ENCODE data around the gene BMAL1.

DNA sequence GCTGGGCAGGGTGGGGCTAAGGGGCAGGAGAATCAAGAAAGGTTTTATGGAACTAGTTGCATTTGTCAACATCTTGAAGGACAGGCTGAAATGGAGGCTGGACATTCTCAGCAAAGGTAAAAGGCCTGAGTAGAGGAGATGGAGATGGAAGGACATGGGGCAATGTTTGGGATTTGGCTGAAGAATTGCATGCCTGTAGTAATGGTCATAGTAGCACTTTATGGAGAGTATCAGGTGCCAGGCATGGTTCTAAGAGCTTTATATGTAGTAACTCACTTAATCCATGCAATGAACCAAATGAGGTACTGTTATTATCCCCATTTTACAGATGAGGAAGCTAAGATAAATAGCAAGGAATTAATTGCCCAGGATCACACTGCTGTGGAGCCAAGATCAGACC is 23.9 kb downstream of the BMAL1 start:
- TF ChIP-seq, protein P1, sequence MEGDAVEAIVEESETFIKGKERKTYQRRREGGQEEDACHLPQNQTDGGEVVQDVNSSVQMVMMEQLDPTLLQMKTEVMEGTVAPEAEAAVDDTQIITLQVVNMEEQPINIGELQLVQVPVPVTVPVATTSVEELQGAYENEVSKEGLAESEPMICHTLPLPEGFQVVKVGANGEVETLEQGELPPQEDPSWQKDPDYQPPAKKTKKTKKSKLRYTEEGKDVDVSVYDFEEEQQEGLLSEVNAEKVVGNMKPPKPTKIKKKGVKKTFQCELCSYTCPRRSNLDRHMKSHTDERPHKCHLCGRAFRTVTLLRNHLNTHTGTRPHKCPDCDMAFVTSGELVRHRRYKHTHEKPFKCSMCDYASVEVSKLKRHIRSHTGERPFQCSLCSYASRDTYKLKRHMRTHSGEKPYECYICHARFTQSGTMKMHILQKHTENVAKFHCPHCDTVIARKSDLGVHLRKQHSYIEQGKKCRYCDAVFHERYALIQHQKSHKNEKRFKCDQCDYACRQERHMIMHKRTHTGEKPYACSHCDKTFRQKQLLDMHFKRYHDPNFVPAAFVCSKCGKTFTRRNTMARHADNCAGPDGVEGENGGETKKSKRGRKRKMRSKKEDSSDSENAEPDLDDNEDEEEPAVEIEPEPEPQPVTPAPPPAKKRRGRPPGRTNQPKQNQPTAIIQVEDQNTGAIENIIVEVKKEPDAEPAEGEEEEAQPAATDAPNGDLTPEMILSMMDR (IDR thresholded peaks at IDR 0.05; ENCODE audit: borderline replicate concordance, extremely low read depth, low read length, poor library complexity, severe bottlenecking): no peak
- no peak for TF ChIP-seq EZH2 (IDR thresholded peaks at IDR 0.05; ENCODE audit: borderline replicate concordance, low read depth, low read length, severe bottlenecking)

All from DND-41 (cell line).